ENCODE measurements around the gene TRMO. TPM values are rescaled to one million over a fixed set of nuclear protein-coding genes. Genes with fewer than 3 reads are reported as not detected.

TRMO gene
- total and polyA plus RNA-seq, 2 of the 13 experiments (the other 11 are each of a cell fraction or from before 2014, with no cell fraction given), result 8.7 to 18.6 TPM

DNA sequence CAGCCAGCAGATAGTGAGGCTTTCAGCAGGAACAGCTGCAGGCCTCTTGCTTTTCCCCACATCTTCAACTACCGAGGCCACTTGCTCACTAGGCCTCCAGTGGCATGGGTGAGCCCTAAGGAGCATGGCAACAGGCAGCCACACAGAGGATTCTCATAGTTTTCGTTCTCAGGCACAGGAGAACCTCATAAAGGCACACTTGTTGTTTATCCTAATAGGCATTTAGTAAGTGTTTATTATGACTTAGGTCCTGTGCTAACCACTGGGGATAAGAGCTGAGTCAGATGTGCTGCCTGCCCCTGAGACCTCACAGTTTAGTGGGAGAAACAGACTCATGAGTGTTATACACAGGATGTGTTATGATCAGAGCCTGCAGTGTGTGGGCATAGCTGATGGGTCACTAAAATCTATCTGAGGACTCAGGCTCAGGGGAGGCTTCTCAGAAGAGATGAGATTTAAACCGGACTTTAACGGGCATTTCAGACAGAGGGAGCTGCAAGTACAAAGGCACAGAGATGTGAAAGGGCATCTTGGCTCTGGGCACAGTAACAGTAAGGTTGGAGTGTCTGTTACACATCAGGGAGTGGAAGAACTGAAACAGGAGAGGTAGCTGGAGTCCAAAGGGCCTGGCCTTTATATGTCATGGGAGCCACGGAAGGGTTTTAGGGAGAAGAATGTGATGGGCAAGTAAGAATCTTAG lies 36.7 kb upstream of the TRMO start (continued):
- TF ChIP-seq MATR3 (CRISPR knock-in tag; IDR thresholded peaks at IDR 0.05) (no peak), NFE2L2 (IDR thresholded peaks at IDR 0.05; ENCODE audit: low read length) (no peak), ZNF790 (CRISPR knock-in tag; IDR thresholded peaks at IDR 0.05; ENCODE audit: borderline replicate concordance) (no peak), ZNF7 (CRISPR knock-in tag; IDR thresholded peaks at IDR 0.05) (no peak), ZC3H13 (CRISPR knock-in tag; IDR thresholded peaks at IDR 0.05) (no peak), ZNF749 (CRISPR knock-in tag; IDR thresholded peaks at IDR 0.05; ENCODE audit: borderline replicate concordance) (no peak), RBM39 (IDR thresholded peaks at IDR 0.05; ENCODE audit: low read depth, low read length, poor library complexity, severe bottlenecking) (no peak), ZNF777 (CRISPR knock-in tag; IDR thresholded peaks at IDR 0.05) (no peak), MED1 (CRISPR knock-in tag; IDR thresholded peaks at IDR 0.05) (no peak), ZNF703 (CRISPR knock-in tag; IDR thresholded peaks at IDR 0.05; ENCODE audit: borderline replicate concordance) (no peak), RBFOX2 (IDR thresholded peaks at IDR 0.05; ENCODE audit: low read depth, low read length) (no peak)
- TF ChIP-seq, protein P1, sequence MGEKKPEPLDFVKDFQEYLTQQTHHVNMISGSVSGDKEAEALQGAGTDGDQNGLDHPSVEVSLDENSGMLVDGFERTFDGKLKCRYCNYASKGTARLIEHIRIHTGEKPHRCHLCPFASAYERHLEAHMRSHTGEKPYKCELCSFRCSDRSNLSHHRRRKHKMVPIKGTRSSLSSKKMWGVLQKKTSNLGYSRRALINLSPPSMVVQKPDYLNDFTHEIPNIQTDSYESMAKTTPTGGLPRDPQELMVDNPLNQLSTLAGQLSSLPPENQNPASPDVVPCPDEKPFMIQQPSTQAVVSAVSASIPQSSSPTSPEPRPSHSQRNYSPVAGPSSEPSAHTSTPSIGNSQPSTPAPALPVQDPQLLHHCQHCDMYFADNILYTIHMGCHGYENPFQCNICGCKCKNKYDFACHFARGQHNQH (CRISPR knock-in tag; IDR thresholded peaks at IDR 0.05), result no peak
- TF ChIP-seq, protein P2, sequence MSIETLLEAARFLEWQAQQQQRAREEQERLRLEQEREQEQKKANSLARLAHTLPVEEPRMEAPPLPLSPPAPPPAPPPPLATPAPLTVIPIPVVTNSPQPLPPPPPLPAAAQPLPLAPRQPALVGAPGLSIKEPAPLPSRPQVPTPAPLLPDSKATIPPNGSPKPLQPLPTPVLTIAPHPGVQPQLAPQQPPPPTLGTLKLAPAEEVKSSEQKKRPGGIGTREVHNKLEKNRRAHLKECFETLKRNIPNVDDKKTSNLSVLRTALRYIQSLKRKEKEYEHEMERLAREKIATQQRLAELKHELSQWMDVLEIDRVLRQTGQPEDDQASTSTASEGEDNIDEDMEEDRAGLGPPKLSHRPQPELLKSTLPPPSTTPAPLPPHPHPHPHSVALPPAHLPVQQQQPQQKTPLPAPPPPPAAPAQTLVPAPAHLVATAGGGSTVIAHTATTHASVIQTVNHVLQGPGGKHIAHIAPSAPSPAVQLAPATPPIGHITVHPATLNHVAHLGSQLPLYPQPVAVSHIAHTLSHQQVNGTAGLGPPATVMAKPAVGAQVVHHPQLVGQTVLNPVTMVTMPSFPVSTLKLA (IDR thresholded peaks at IDR 0.05), result no peak
